GM12878 (cell line): ENCODE data around the gene PHETA2. TPM values are rescaled to one million over a fixed set of nuclear protein-coding genes. Genes with fewer than 3 reads are reported as not detected.

Source experiments
- ATAC-seq: fragments of 200-7000 bp; cut with Tn5 transposase; 3 replicates; pipeline ENCODE4 v1.9.1; 2020; ENCODE audit warnings: mild to moderate bottlenecking, moderate library complexity
- BruUV-seq: library from RNA; stranded (reverse); fragments of 400-500 nt; replicated peaks from 2 replicates; lab custom pipeline; 2021; lab: Mats Ljungman, UMichigan
- CTCF ChIA-PET: fragments of 300-600 bp; sonication (Branson Sonifier 250); formaldehyde crosslinking; extraction: SDS; loops from one replicate; lab custom pipeline; 2021; ENCODE audit warnings: inconsistent platforms; lab: Yijun Ruan, JAX
- POLR2A ChIA-PET: fragments of 350-600 bp; formaldehyde crosslinking; extraction: SDS; loops from one replicate; lab custom pipeline; 2021; ENCODE audit warnings: inconsistent platforms; lab: Charles Lee
- RAD21 ChIA-PET: fragments of 300-600 bp; sonication (Branson Sonifier 250); formaldehyde crosslinking; loops from one replicate; lab custom pipeline; 2023; ENCODE audit warnings: antibody characterized with exemption; ENCODE audit not compliant: unreplicated experiment; lab: Charles Lee
- SMC1A ChIA-PET: fragments of 300-600 bp; sonication (Branson Sonifier 250); formaldehyde crosslinking; loops from one replicate; lab custom pipeline; 2023; ENCODE audit not compliant: unreplicated experiment, uncharacterized antibody; lab: Charles Lee
- DNase-seq: peaks from one replicate; pipeline ENCODE4 v3.0.0-alpha.2; 2011; ENCODE audit warnings: low read depth, low spot score
- FAIRE-seq: peaks from 3 replicates; lab custom pipeline; 2011; peaks lifted over from hg19 to GRCh38; lab: Jason Lieb, UNC
- H2AFZ ChIP-seq: 2 replicates; pipeline ENCODE4 v1.6.0; 2011; ENCODE audit warnings: low read depth, low read length, control low read depth; ENCODE audit not compliant: control insufficient read depth
- H3K27ac ChIP-seq: 2 replicates; pipeline ENCODE4 v1.5.1; 2011; ENCODE audit warnings: control low read depth; ENCODE audit not compliant: control insufficient read depth, insufficient read depth
- H3K27me3 ChIP-seq, 2 experiments: replicated peaks in 1 of 2; 2 replicates each; pipeline versions ENCODE4 v1.6.0 to v1.6.1; 2011; ENCODE audit warnings: low read length in 1 of 2; ENCODE audit not compliant: control insufficient read depth in 2 of 2, insufficient read depth in 2 of 2
- H3K36me3 ChIP-seq, 2 experiments: 2 replicates each; pipeline ENCODE4 v1.5.1; 2011; ENCODE audit warnings: low read length in 1 of 2; ENCODE audit not compliant: control insufficient read depth in 2 of 2, insufficient read depth in 2 of 2
- H3K4me1 ChIP-seq: 2 replicates; pipeline ENCODE4 v1.6.1; 2011; ENCODE audit warnings: mild to moderate bottlenecking, low read length, moderate library complexity, mixed read lengths; ENCODE audit not compliant: control insufficient read depth, insufficient read depth
- H3K4me2 ChIP-seq: 2 replicates; pipeline ENCODE4 v1.6.0; 2011; ENCODE audit warnings: control low read depth; ENCODE audit not compliant: control insufficient read depth, insufficient read depth
- H3K4me3 ChIP-seq: fragments of 200-600 bp; sonication (generic); 2 replicates; pipeline ENCODE4 v1.5.1; 2016
- H3K79me2 ChIP-seq: 2 replicates; pipeline ENCODE4 v1.6.0; 2011; ENCODE audit warnings: low read length; ENCODE audit not compliant: control insufficient read depth, insufficient read depth
- H3K9ac ChIP-seq: 2 replicates; pipeline ENCODE4 v1.8.0; 2011; ENCODE audit warnings: low read length, control low read depth, mixed read lengths; ENCODE audit not compliant: control insufficient read depth, insufficient read depth
- H3K9me3 ChIP-seq: replicated peaks from 3 replicates; pipeline ENCODE4 v1.5.1; 2011; ENCODE audit warnings: mild to moderate bottlenecking, low read length; ENCODE audit not compliant: control insufficient read depth, insufficient read depth
- H4K20me1 ChIP-seq: 2 replicates; pipeline ENCODE4 v1.6.0; 2011; ENCODE audit not compliant: control insufficient read depth, insufficient read depth
- CBFB ChIP-seq: IDR thresholded peaks from 2 replicates; pipeline ENCODE4 v1.6.1; 2016; ENCODE audit warnings: antibody characterized with exemption, low read depth
- CHD2 ChIP-seq: IDR thresholded peaks from 2 replicates; pipeline ENCODE4 v1.6.1; 2011; ENCODE audit warnings: low read depth, low read length, improper control_type of control experiment, borderline replicate concordance
- CHD4 ChIP-seq: fragments of 200-600 bp; sonication (generic); IDR thresholded peaks from 2 replicates; pipeline ENCODE4 v1.6.1; 2016; ENCODE audit warnings: mild to moderate bottlenecking
- E2F4 ChIP-seq: IDR thresholded peaks from 2 replicates; pipeline ENCODE4 v1.6.1; 2012; ENCODE audit warnings: low read depth, low read length, improper control_type of control experiment
- EGR1 ChIP-seq, 2 experiments: IDR thresholded peaks; 1 replicate in 1 of 2; 2 replicates in 1 of 2; pipeline ENCODE4 v1.6.1; 2011 to 2012; ENCODE audit warnings: low read depth in 2 of 2, low read length in 2 of 2, borderline replicate concordance in 1 of 2, mild to moderate bottlenecking in 1 of 2, moderate library complexity in 1 of 2
- HDGF ChIP-seq: fragments of 450-650 bp; IDR thresholded peaks from 2 replicates; pipeline ENCODE4 v1.6.1; 2016; ENCODE audit warnings: antibody characterized with exemption
- KLF5 ChIP-seq: fragments of 450-650 bp; IDR thresholded peaks from 2 replicates; pipeline ENCODE4 v1.6.1; 2014; ENCODE audit warnings: mild to moderate bottlenecking; ENCODE audit not compliant: partially characterized antibody
- MXI1 ChIP-seq: fragments of 150-350 bp; IDR thresholded peaks from 2 replicates; pipeline ENCODE4 v1.6.1; 2011; ENCODE audit warnings: low read depth, mild to moderate bottlenecking, inconsistent platforms, low read length, improper control_type of control experiment
- RBBP5 ChIP-seq: fragments of 200-600 bp; sonication (generic); conservative IDR thresholded peaks from 2 replicates; pipeline ENCODE4 v1.6.1; 2016
- RFX5 ChIP-seq: IDR thresholded peaks from 2 replicates; pipeline ENCODE4 v1.6.1; 2011; ENCODE audit warnings: low read depth, low read length, improper control_type of control experiment
- SREBF1 ChIP-seq: IDR thresholded peaks from 2 replicates; pipeline ENCODE4 v1.6.1; 2012; ENCODE audit warnings: mild to moderate bottlenecking, low read length
- TCF12 ChIP-seq: IDR thresholded peaks from 2 replicates; pipeline ENCODE4 v1.6.1; 2011; ENCODE audit warnings: low read depth, mild to moderate bottlenecking, low read length
- ZBED1 ChIP-seq: IDR thresholded peaks from 2 replicates; pipeline ENCODE4 v1.6.1; 2016; ENCODE audit warnings: borderline replicate concordance
- ZNF217 ChIP-seq: fragments of 450-650 bp; IDR thresholded peaks from 2 replicates; pipeline ENCODE4 v1.6.1; 2017; ENCODE audit warnings: antibody characterized with exemption, mild to moderate bottlenecking
- ZNF687 ChIP-seq: fragments of 450-650 bp; IDR thresholded peaks from 2 replicates; pipeline ENCODE4 v1.6.1; 2017; ENCODE audit warnings: mild to moderate bottlenecking, moderate library complexity
- ZSCAN29 ChIP-seq: fragments of 450-650 bp; IDR thresholded peaks from 2 replicates; pipeline ENCODE4 v1.6.1; 2017; ENCODE audit warnings: mild to moderate bottlenecking, moderate library complexity
- WGBS: methylation state at CpG from one replicate; pipeline ENCODE4 v1.1.6; 2016; ENCODE audit warnings: low lambda C conversion rate; ENCODE audit not compliant: insufficient replicate concordance, insufficient coverage; ENCODE audit errors: missing lambda C conversion rate; 5-methylcytosine and 5-hydroxymethylcytosine counted together
- in situ Hi-C: fragments of 300-500 bp; cut with MboI; formaldehyde crosslinking; loops from 9 replicates; pipeline ENCODE4 v1.14.3; 2018; ENCODE audit warnings: mixed read lengths
- intact Hi-C: fragments of 100-400 bp; cut with micrococcal nuclease; formaldehyde crosslinking; loops from one replicate; pipeline ENCODE4 v1.14.2; 2022; ENCODE audit not compliant: unreplicated experiment
- polyA plus RNA-seq, 11 experiments: library from polyadenylated mRNA; depleted of rRNA in 4 of 11; unstranded in 6 of 11; stranded (reverse) in 5 of 11; fragments of >200 nt; fragmentation: Nextera tagmentation in 4 of 11; fragmentation: Illumina TruSeq in 1 of 11; extraction: Ambion mirVana in 4 of 11; extraction: Trizol in 1 of 11; gene quantifications; 1 replicate in 1 of 11; 2 replicates in 10 of 11; pipeline versions ENCODE4 v1.2.1 to v1.2.3, GENCODE V29; 2011 to 2016; ENCODE audit warnings: inconsistent platforms in 2 of 11, missing spikeins in 2 of 11, low read depth in 1 of 11
- total RNA-seq, 4 experiments: library from RNA; depleted of rRNA in 3 of 4; stranded (reverse); fragments of >200 nt in 3 of 4; fragmentation: Illumina TruSeq in 1 of 4; extraction: Trizol in 1 of 4; gene quantifications; 2 replicates each; pipeline versions ENCODE4 v1.2.1 to v1.2.3, GENCODE V29; 2013 to 2021
- TF ChIP-seq, protein P1 (sequence below): fragments of 450-650 bp; IDR thresholded peaks from 2 replicates; pipeline ENCODE4 v1.6.1; 2018; ENCODE audit warnings: borderline replicate concordance, mild to moderate bottlenecking; ENCODE audit not compliant: partially characterized antibody

The PHETA2 gene
- total and polyA plus RNA-seq, 10 of the 15 experiments (the other 5 are each of a cell fraction or from before 2014, with no cell fraction given), result 0.03 to 3.2 (median 1.7) TPM

GRCh38 chr22:42066937-42067336, 7.1 kb upstream of the PHETA2 start:
- in situ Hi-C loops, result no loop called here
- ATAC-seq, result no peak
- Histone ChIP-seq H3K4me3 (no peak overlapping the region), H3K4me2 (no peak overlapping the region), H3K79me2 (peaks cover 10% of the 10 kb centered on the region), H3K27me3 (no peaks in the 10 kb centered on the region), H3K36me3 (peaks cover 8 to 15% of the 10 kb centered on the region in 2 experiments)
- RAD21 ChIA-PET, result no interaction called here
- POLR2A ChIA-PET, result no interaction called here
- CTCF ChIA-PET, result no interaction called here
- SMC1A ChIA-PET, result no interaction called here
- TF ChIP-seq CHD4, result no peak
- TF ChIP-seq E2F4, result no peak
- TF ChIP-seq, protein P1, sequence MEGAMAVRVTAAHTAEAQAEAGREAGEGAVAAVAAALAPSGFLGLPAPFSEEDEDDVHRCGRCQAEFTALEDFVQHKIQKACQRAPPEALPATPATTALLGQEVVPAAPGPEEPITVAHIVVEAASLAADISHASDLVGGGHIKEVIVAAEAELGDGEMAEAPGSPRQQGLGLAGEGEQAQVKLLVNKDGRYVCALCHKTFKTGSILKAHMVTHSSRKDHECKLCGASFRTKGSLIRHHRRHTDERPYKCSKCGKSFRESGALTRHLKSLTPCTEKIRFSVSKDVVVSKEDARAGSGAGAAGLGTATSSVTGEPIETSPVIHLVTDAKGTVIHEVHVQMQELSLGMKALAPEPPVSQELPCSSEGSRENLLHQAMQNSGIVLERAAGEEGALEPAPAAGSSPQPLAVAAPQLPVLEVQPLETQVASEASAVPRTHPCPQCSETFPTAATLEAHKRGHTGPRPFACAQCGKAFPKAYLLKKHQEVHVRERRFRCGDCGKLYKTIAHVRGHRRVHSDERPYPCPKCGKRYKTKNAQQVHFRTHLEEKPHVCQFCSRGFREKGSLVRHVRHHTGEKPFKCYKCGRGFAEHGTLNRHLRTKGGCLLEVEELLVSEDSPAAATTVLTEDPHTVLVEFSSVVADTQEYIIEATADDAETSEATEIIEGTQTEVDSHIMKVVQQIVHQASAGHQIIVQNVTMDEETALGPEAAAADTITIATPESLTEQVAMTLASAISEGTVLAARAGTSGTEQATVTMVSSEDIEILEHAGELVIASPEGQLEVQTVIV, result no peak
- TF ChIP-seq ZSCAN29, result no peak
- no peak for TF ChIP-seq CBFB
- no peak for TF ChIP-seq EGR1 (IDR thresholded peaks at IDR 0.05; ENCODE audit: borderline replicate concordance in 1 of 2, low read depth in 2 of 2, low read length in 2 of 2)
- no peak for TF ChIP-seq KLF5
- TF ChIP-seq MXI1, result no peak
- no peak for TF ChIP-seq ZNF687
- no peak for TF ChIP-seq RBBP5
- no peak for TF ChIP-seq ZNF217
- TF ChIP-seq CHD2, result no peak
- TF ChIP-seq TCF12, result no peak
- no peak for TF ChIP-seq RFX5
- no peak for TF ChIP-seq ZBED1
- TF ChIP-seq SREBF1, result no peak
- TF ChIP-seq HDGF, result no peak
- TF ChIP-seq, all 136 proteins: peak for 0
- peaks cover 2% of the 10 kb centered on the region; the same call in 1 of the 2 replicates for H4K20me1 ChIP-seq
- 94% methylated on average over 10 of the region's 10 CpGs for WGBS
- H3K4me1 ChIP-seq, result peaks cover 13% of the 10 kb centered on the region
- no TSS peak for BruUV-seq
- no peak overlapping the region for H2AFZ ChIP-seq
- H3K9me3 ChIP-seq, result no peaks in the 10 kb centered on the region; the same call in 2 of the 3 replicates
- no peak overlapping the region for H3K9ac ChIP-seq
- intact Hi-C loops, result no loop called here
- H3K27ac ChIP-seq, result no peak overlapping the region
- no peak for FAIRE-seq
- DNase-seq, result no peak
